ENCODE data around the gene CRYBG1.

DNA sequence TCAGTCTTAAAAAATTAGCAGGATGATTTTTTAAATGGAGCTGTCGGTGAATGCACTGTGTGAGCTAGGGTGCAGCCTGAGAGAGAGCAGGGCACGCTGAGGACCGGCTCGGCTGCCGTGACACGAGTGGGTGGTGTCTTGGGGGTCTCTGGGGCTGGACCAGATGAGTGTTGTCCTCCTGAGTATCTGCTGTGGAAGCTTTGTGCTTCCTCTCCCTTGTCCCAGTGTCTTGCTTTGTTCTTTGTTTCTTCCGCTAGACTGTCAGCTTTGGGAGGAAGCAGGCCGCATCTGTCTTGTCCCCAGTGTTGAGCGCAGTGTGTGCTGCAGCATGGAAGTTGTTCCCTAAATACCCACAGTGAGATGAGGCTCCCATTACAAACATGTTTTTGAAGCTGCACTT is 179.4 kb downstream of the CRYBG1 start:
- TF ChIP-seq, protein P1, sequence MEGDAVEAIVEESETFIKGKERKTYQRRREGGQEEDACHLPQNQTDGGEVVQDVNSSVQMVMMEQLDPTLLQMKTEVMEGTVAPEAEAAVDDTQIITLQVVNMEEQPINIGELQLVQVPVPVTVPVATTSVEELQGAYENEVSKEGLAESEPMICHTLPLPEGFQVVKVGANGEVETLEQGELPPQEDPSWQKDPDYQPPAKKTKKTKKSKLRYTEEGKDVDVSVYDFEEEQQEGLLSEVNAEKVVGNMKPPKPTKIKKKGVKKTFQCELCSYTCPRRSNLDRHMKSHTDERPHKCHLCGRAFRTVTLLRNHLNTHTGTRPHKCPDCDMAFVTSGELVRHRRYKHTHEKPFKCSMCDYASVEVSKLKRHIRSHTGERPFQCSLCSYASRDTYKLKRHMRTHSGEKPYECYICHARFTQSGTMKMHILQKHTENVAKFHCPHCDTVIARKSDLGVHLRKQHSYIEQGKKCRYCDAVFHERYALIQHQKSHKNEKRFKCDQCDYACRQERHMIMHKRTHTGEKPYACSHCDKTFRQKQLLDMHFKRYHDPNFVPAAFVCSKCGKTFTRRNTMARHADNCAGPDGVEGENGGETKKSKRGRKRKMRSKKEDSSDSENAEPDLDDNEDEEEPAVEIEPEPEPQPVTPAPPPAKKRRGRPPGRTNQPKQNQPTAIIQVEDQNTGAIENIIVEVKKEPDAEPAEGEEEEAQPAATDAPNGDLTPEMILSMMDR (IDR thresholded peaks at IDR 0.05; ENCODE audit: low read depth, low read length), result no peak
- TF ChIP-seq POLR2A (IDR thresholded peaks at IDR 0.05; ENCODE audit: extremely low read depth, insufficient read length) (no peak), MYC (IDR thresholded peaks at IDR 0.05; ENCODE audit: low read depth, low read length) (no peak)
- TF ChIP-seq, protein P2, sequence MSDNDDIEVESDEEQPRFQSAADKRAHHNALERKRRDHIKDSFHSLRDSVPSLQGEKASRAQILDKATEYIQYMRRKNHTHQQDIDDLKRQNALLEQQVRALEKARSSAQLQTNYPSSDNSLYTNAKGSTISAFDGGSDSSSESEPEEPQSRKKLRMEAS (IDR thresholded peaks at IDR 0.05; ENCODE audit: low read depth, low read length), result no peak
